H1 (cell line): ENCODE results near the gene TBPL2. TPM values are rescaled to one million over a fixed set of nuclear protein-coding genes. Genes with fewer than 3 reads are reported as not detected.
A peak's percentile ranks its signal among the peaks of the same experiment; 100 is the strongest.

ENCODE experiments used
- CTCF ChIA-PET: fragments of 300-600 bp; sonication (Branson Sonifier 250); formaldehyde crosslinking; loops from one replicate; lab custom pipeline; 2021; ENCODE audit not compliant: partially characterized antibody; lab: Charles Lee
- POLR2A ChIA-PET: fragments of 300-600 bp; sonication (Branson Sonifier 250); formaldehyde crosslinking; loops from one replicate; lab custom pipeline; 2021; ENCODE audit warnings: inconsistent platforms; ENCODE audit not compliant: partially characterized antibody; lab: Charles Lee
- DNase-seq, 2 experiments: peaks; one replicate each; pipeline versions ENCODE4 v3.0.0 to v3.0.0-alpha.2; 2010 to 2022; ENCODE audit warnings: low spot score in 2 of 2, low read depth in 1 of 2, mixed read lengths in 1 of 2
- FAIRE-seq: peaks from 2 replicates; lab custom pipeline; 2011; peaks lifted over from hg19 to GRCh38; lab: Jason Lieb, UNC
- H2AFZ ChIP-seq: 2 replicates; pipeline ENCODE4 v1.8.1; 2012; ENCODE audit warnings: low read length, inconsistent platforms
- H2AK5ac ChIP-seq: 2 replicates; pipeline ENCODE4 v1.6.1; 2013; ENCODE audit warnings: low read depth, low read length
- H2BK120ac ChIP-seq: replicated peaks from 2 replicates; pipeline ENCODE3; 2013; ENCODE audit warnings: low read depth, low read length, inconsistent platforms
- H2BK12ac ChIP-seq: 2 replicates; pipeline ENCODE4 v1.6.1; 2013; ENCODE audit warnings: low read depth, low read length
- H2BK15ac ChIP-seq: 2 replicates; pipeline ENCODE4 v1.6.1; 2013; ENCODE audit warnings: low read length
- H2BK20ac ChIP-seq: 2 replicates; pipeline ENCODE4 v1.6.1; 2013; ENCODE audit warnings: low read length
- H2BK5ac ChIP-seq: 2 replicates; pipeline ENCODE4 v1.6.1; 2013; ENCODE audit warnings: low read depth, low read length
- H3K14ac ChIP-seq: 2 replicates; pipeline ENCODE4 v1.6.1; 2013; ENCODE audit warnings: inconsistent platforms; ENCODE audit not compliant: insufficient read length
- H3K18ac ChIP-seq: 2 replicates; pipeline ENCODE4 v1.6.1; 2013; ENCODE audit warnings: low read length; ENCODE audit errors: extremely low read depth
- H3K23ac ChIP-seq: 2 replicates; pipeline ENCODE4 v1.6.1; 2013; ENCODE audit warnings: inconsistent platforms; ENCODE audit not compliant: insufficient read length
- H3K23me2 ChIP-seq: 2 replicates; pipeline ENCODE4 v1.6.1; 2013; ENCODE audit warnings: low read depth, low read length
- H3K27ac ChIP-seq: 2 replicates; pipeline ENCODE4 v1.6.1; 2011; ENCODE audit warnings: low read depth, low read length, inconsistent platforms
- H3K27me3 ChIP-seq, 4 experiments: replicated peaks in 1 of 4; 1 replicate in 1 of 4; 2 replicates in 3 of 4; pipeline versions ENCODE4 v1.6.1 to v1.8.1; 2011 to 2013; ENCODE audit warnings: low read length in 3 of 4, mild to moderate bottlenecking in 3 of 4, inconsistent platforms in 2 of 4, mixed read lengths in 2 of 4, moderate library complexity in 1 of 4; ENCODE audit not compliant: control insufficient read depth in 3 of 4, insufficient read depth in 3 of 4; ENCODE audit errors: extremely low read depth in 1 of 4
- H3K36me3 ChIP-seq, 4 experiments: 2 replicates each; pipeline versions ENCODE4 v1.6.1 to v1.8.1; 2011 to 2013; ENCODE audit warnings: mild to moderate bottlenecking in 4 of 4, low read length in 3 of 4, moderate library complexity in 2 of 4, control low read depth in 1 of 4, inconsistent platforms in 1 of 4; ENCODE audit not compliant: insufficient read depth in 4 of 4, control insufficient read depth in 2 of 4
- H3K4ac ChIP-seq: replicated peaks from 2 replicates; pipeline ENCODE3; 2013; ENCODE audit warnings: low read length, low read depth, mixed read lengths, inconsistent platforms; ENCODE audit not compliant: insufficient read length
- H3K4me1 ChIP-seq, 4 experiments: replicated peaks in 1 of 4; 1 replicate in 1 of 4; 2 replicates in 3 of 4; pipeline versions ENCODE4 v1.6.1 to v1.8.1; 2011 to 2013; ENCODE audit warnings: low read length in 3 of 4, inconsistent platforms in 2 of 4, mixed read lengths in 1 of 4; ENCODE audit not compliant: insufficient read depth in 4 of 4, control insufficient read depth in 3 of 4
- H3K4me2 ChIP-seq, 2 experiments: 2 replicates each; pipeline versions ENCODE4 v1.6.1 to v1.8.1; 2011 to 2013; ENCODE audit warnings: low read depth in 2 of 2, low read length in 2 of 2, control low read depth in 1 of 2, inconsistent platforms in 1 of 2, mild to moderate bottlenecking in 1 of 2; ENCODE audit not compliant: insufficient read depth in 1 of 2
- H3K4me3 ChIP-seq, 4 experiments: fragments of 200-600, 300-600 bp in 1 of 4; sonication (generic), shearing (Covaris generic), sonication (Bioruptor Twin) in 1 of 4; 2 replicates each; pipeline versions ENCODE4 v1.5.1 to v1.8.1; 2011 to 2016; ENCODE audit warnings: low read length in 4 of 4, low read depth in 3 of 4, control low read depth in 2 of 4, inconsistent platforms in 2 of 4, mild to moderate bottlenecking in 2 of 4, mixed read lengths in 1 of 4, moderate library complexity in 1 of 4; ENCODE audit not compliant: insufficient read depth in 2 of 4; ENCODE audit errors: extremely low read depth in 1 of 4
- H3K56ac ChIP-seq: replicated peaks from 2 replicates; pipeline ENCODE3; 2013; ENCODE audit warnings: low read depth, mild to moderate bottlenecking, mixed read lengths, low read length, inconsistent platforms; ENCODE audit not compliant: insufficient read length
- H3K79me1 ChIP-seq: 2 replicates; pipeline ENCODE4 v1.6.1; 2013; ENCODE audit warnings: low read depth, low read length, control low read depth
- H3K79me2 ChIP-seq, 2 experiments: 2 replicates each; pipeline versions ENCODE4 v1.6.1 to v1.8.1; 2012 to 2013; ENCODE audit warnings: low read length in 2 of 2, mild to moderate bottlenecking in 2 of 2, inconsistent platforms in 1 of 2; ENCODE audit not compliant: insufficient read depth in 2 of 2, control insufficient read depth in 1 of 2
- H3K9ac ChIP-seq, 4 experiments: replicated peaks in 1 of 4; 1 replicate in 1 of 4; 2 replicates in 3 of 4; pipeline versions ENCODE4 v1.6.1 to v1.8.1; 2011 to 2013; ENCODE audit warnings: low read depth in 3 of 4, low read length in 3 of 4, control low read depth in 2 of 4, mild to moderate bottlenecking in 2 of 4, moderate library complexity in 2 of 4, inconsistent platforms in 1 of 4; ENCODE audit errors: extremely low read depth in 1 of 4
- H3K9me3 ChIP-seq, 2 experiments: 2 replicates each; pipeline versions ENCODE4 v1.6.1 to v1.8.1; 2012 to 2013; ENCODE audit warnings: mild to moderate bottlenecking in 2 of 2, moderate library complexity in 2 of 2, control low read depth in 1 of 2, inconsistent platforms in 1 of 2, low read depth in 1 of 2, low read length in 1 of 2, mixed read lengths in 1 of 2; ENCODE audit not compliant: insufficient read depth in 2 of 2
- H4K20me1 ChIP-seq, 2 experiments: replicated peaks in 1 of 2; 2 replicates each; pipeline versions ENCODE3 to v1.8.1; 2011 to 2013; ENCODE audit warnings: inconsistent platforms in 2 of 2, low read length in 2 of 2, mild to moderate bottlenecking in 1 of 2; ENCODE audit not compliant: insufficient read depth in 2 of 2, control insufficient read depth in 1 of 2
- H4K5ac ChIP-seq: 2 replicates; pipeline ENCODE4 v1.6.1; 2013; ENCODE audit warnings: low read length, low read depth, mixed read lengths, inconsistent platforms; ENCODE audit not compliant: insufficient read length
- H4K8ac ChIP-seq: 2 replicates; pipeline ENCODE4 v1.8.0; 2013; ENCODE audit warnings: mild to moderate bottlenecking, moderate library complexity, low read length, inconsistent platforms; ENCODE audit not compliant: insufficient read depth; ENCODE audit errors: extremely low read depth
- H4K91ac ChIP-seq: replicated peaks from 2 replicates; pipeline ENCODE3; 2013; ENCODE audit warnings: low read length, mixed read lengths, inconsistent platforms; ENCODE audit not compliant: insufficient read length
- CTCF ChIP-seq, 3 experiments: IDR thresholded peaks; 1 replicate in 2 of 3; 2 replicates in 1 of 3; pipeline versions ENCODE4 v1.5.1 to v1.6.1; 2011; ENCODE audit warnings: low read length in 3 of 3, mild to moderate bottlenecking in 3 of 3, inconsistent platforms in 2 of 3, low read depth in 1 of 3, moderate library complexity in 1 of 3; ENCODE audit not compliant: insufficient read depth in 1 of 3; ENCODE audit errors: control extremely low read depth in 1 of 3
- EGR1 ChIP-seq: IDR thresholded peaks from 2 replicates; pipeline ENCODE4 v1.6.1; 2011; ENCODE audit warnings: low read depth, low read length, borderline replicate concordance
- RAD21 ChIP-seq, 2 experiments: IDR thresholded peaks in 1 of 2; conservative IDR thresholded peaks in 1 of 2; 2 replicates each; pipeline ENCODE4 v1.6.1; 2011; ENCODE audit warnings: low read depth in 2 of 2, low read length in 2 of 2, improper control_type of control experiment in 1 of 2, inconsistent platforms in 1 of 2, mild to moderate bottlenecking in 1 of 2, moderate library complexity in 1 of 2
- WGBS, 2 experiments: shearing (Covaris generic) in 1 of 2; methylation state at CpG; one replicate each; pipeline versions ENCODE4 v1.1.6 to v1.1.7; 2013 to 2015; ENCODE audit warnings: low lambda C conversion rate in 2 of 2, mixed read lengths in 2 of 2, inconsistent platforms in 1 of 2, low coverage in 1 of 2, missing lambda C conversion rate in 1 of 2; ENCODE audit not compliant: insufficient replicate concordance in 2 of 2, insufficient coverage in 1 of 2, insufficient read length in 1 of 2; ENCODE audit errors: extremely low coverage in 1 of 2, missing lambda C conversion rate in 1 of 2; 5-methylcytosine and 5-hydroxymethylcytosine counted together
- polyA plus RNA-seq, 7 experiments: library from polyadenylated mRNA; depleted of rRNA in 3 of 7; stranded (reverse) in 5 of 7; unstranded in 2 of 7; fragments of >200 nt in 5 of 7; fragments of 200-250 nt in 2 of 7; gene quantifications; 1 replicate in 5 of 7; 2 replicates in 1 of 7; 4 replicates in 1 of 7; pipeline versions ENCODE4 v1.2.1 to v1.2.3, GENCODE V29; 2011 to 2013; ENCODE audit warnings: missing spikeins in 2 of 7, mixed read lengths in 2 of 7
- total RNA-seq: library from RNA; stranded (reverse); fragmentation: NEBNext Ultra II Directional; extraction: Animal tissue kit (Norgen Biotek cat#: 25700); gene quantifications from 2 replicates; pipeline ENCODE4 v1.2.1, GENCODE V29; 2021

Gene TBPL2
- total and polyA plus RNA-seq, 2 of the 8 experiments (the other 6 are each of a cell fraction or from before 2014, with no cell fraction given), result 0.03 TPM; not detected in 1

GRCh38 chr14:55416866-55417265, 23.6 kb downstream of the TBPL2 start:
- H3K27me3 ChIP-seq, result no peaks in the 10 kb centered on the region
- no peaks in the 10 kb centered on the region; a peak in 1 of 7 replicates for H3K4me1 ChIP-seq
- no peak overlapping the region for H2BK12ac ChIP-seq
- H2AK5ac ChIP-seq, result no peak overlapping the region
- no peaks in the 10 kb centered on the region for H4K20me1 ChIP-seq
- no peaks in the 10 kb centered on the region for H3K79me1 ChIP-seq
- WGBS, 2 experiments, result 46% methylated on average over 5 of the region's 5 CpGs; no CpG with 5 or more reads in 1 of the 2 experiments
- TF ChIP-seq CTCF (IDR thresholded peaks at IDR 0.05; ENCODE audit: control extremely low read depth in 1 of 3, insufficient read depth in 1 of 3, low read depth in 1 of 3, low read length in 3 of 3) (peak; percentile 49 to 72 (median 60)), RAD21 (IDR thresholded peaks at IDR 0.05 in 1 of 2, conservative IDR thresholded peaks at IDR 0.05 in 1 of 2; ENCODE audit: low read depth in 2 of 2, low read length in 2 of 2) (peak; percentile 64 to 75), EGR1 (no peak)
- H2BK120ac ChIP-seq, result no peak overlapping the region
- H2BK20ac ChIP-seq, result no peak overlapping the region
- H3K56ac ChIP-seq, result no peak overlapping the region
- H3K36me3 ChIP-seq, result no peaks in the 10 kb centered on the region
- no peak overlapping the region for H3K4me3 ChIP-seq
- H2AFZ ChIP-seq, result no peak overlapping the region
- no peaks in the 10 kb centered on the region for H3K79me2 ChIP-seq
- H2BK5ac ChIP-seq, result no peak overlapping the region
- H3K23ac ChIP-seq, result no peak overlapping the region
- no peak overlapping the region for H2BK15ac ChIP-seq
- H3K23me2 ChIP-seq, result peaks cover 2% of the 10 kb centered on the region; the same call in 1 of the 2 replicates
- FAIRE-seq (no peak), DNase-seq (peak in 1 of 2 experiments; percentile 58)
- ChIA-PET POLR2A (interaction anchor here (1.6 kb wide), 1 partner anchor 10 kb away, joined by 6 read pairs; no protein-coding TSS in a partner anchor), CTCF (interaction anchor here (0.5 to 5.9 kb wide), 29 partner anchors 10 to 1104 kb away, joined by 3 to 65 read pairs (median 3); partner anchors contain the start of gene TBPL2)
- H4K91ac ChIP-seq, result no peak overlapping the region
- no peak overlapping the region for H3K18ac ChIP-seq
- H4K5ac ChIP-seq, result no peak overlapping the region
- H3K9me3 ChIP-seq, result no peaks in the 10 kb centered on the region
- H4K8ac ChIP-seq, result no peak overlapping the region
- H3K4me2 ChIP-seq, result no peak overlapping the region
- H3K14ac ChIP-seq, result no peak overlapping the region
- H3K27ac ChIP-seq, result no peak overlapping the region
- no peak overlapping the region for H3K4ac ChIP-seq
- no peak overlapping the region; a peak in 1 of 7 replicates for H3K9ac ChIP-seq
